NCI-H1436 treated with DMSO at 0.1 percent for 48 hours (cell line): ENCODE data around the gene SAMD13.
"Not testable (repeated sequence)": the region's sequence is repeated elsewhere in the genome, so short reads cannot be mapped to it uniquely, and the experiment has no call there.

Experiments
- DNase-seq: peaks from one replicate; lab custom pipeline; 2025; lab: John Stamatoyannopoulos, UW

Gene SAMD13

GRCh38 chr1:84286071-84286470 lies 15.4 kb upstream of the SAMD13 start:
- DNase-seq, result no peak

- DNase-seq, result not testable (repeated sequence)
Observed at GRCh38 chr1:84287389-84287788, 14.1 kb upstream of the SAMD13 start.

GRCh38 chr1:84289169-84289785 lies 12.2 kb upstream of the SAMD13 start:
- no peak for DNase-seq

- no peak for DNase-seq
Observed at GRCh38 chr1:84291882-84292655, 9.4 kb upstream of the SAMD13 start.

GRCh38 chr1:84293766-84294165 lies 7.7 kb upstream of the SAMD13 start:
- DNase-seq, result no peak

- no peak for DNase-seq
Observed at GRCh38 chr1:84294751-84295150, 6.8 kb upstream of the SAMD13 start.

GRCh38 chr1:84297546-84298244 lies 3.8 kb upstream of the SAMD13 start:
- no peak for DNase-seq

GRCh38 chr1:84298328-84298683 lies 3.2 kb upstream of the SAMD13 start:
- no peak for DNase-seq

- DNase-seq, result no peak
Observed at GRCh38 chr1:84298684-84299535, 2.6 kb upstream of the SAMD13 start.

GRCh38 chr1:84299536-84300170 lies 1.9 kb upstream of the SAMD13 start:
- no peak for DNase-seq

- no peak for DNase-seq
Observed at GRCh38 chr1:84300501-84300900, 1.0 kb upstream of the SAMD13 start.

GRCh38 chr1:84301785-84302385 lies 377 bp downstream of the SAMD13 start:
- no peak for DNase-seq

GRCh38 chr1:84303314-84303830 lies 1.9 kb downstream of the SAMD13 start:
- no peak for DNase-seq

- no peak for DNase-seq
Observed at GRCh38 chr1:84307398-84307797, 5.9 kb downstream of the SAMD13 start.

GRCh38 chr1:84311296-84311695 lies 9.8 kb downstream of the SAMD13 start:
- no peak for DNase-seq

- DNase-seq, result no peak
Observed at GRCh38 chr1:84319662-84320061, 18.2 kb downstream of the SAMD13 start.

- no peak for DNase-seq
Observed at GRCh38 chr1:84327830-84328229, 26.3 kb downstream of the SAMD13 start.

- no peak for DNase-seq
Observed at GRCh38 chr1:84330125-84330984, 28.8 kb downstream of the SAMD13 start.

GRCh38 chr1:84339503-84339902 lies 38.0 kb downstream of the SAMD13 start:
- DNase-seq, result no peak

GRCh38 chr1:84344286-84344685 lies 42.8 kb downstream of the SAMD13 start:
- DNase-seq, result no peak
